HepG2 (cell line): ENCODE measurements around the gene PRSS21. TPM values are rescaled to one million over a fixed set of nuclear protein-coding genes. Genes with fewer than 3 reads are reported as not detected.

Experiments used
- ATAC-seq: fragments of 200-7000 bp; cut with Tn5 transposase; 3 replicates; pipeline ENCODE4 v1.9.1; 2020; ENCODE audit warnings: mild to moderate bottlenecking, moderate library complexity
- BruUV-seq: library from RNA; stranded (reverse); fragments of 400-500 nt; replicated peaks from 2 replicates; lab custom pipeline; 2021; lab: Mats Ljungman, UMichigan
- CTCF ChIA-PET: fragments of 300-600 bp; formaldehyde crosslinking; extraction: SDS; loops from one replicate; lab custom pipeline; 2021; ENCODE audit warnings: low total read pairs, inconsistent platforms, low intra/inter-chr PET ratio; lab: Yijun Ruan, JAX
- POLR2A ChIA-PET: fragments of 350-600 bp; sonication (Branson Sonifier 250); formaldehyde crosslinking; loops from one replicate; lab custom pipeline; 2020; ENCODE audit warnings: antibody characterized with exemption, inconsistent platforms; lab: Yijun Ruan, JAX
- DNase-seq: peaks from one replicate; pipeline ENCODE4 v3.0.0-alpha.2; 2015; ENCODE audit warnings: low spot score
- FAIRE-seq: peaks from 3 replicates; lab custom pipeline; 2011; peaks lifted over from hg19 to GRCh38; lab: Jason Lieb, UNC
- H2AFZ ChIP-seq: one replicate; pipeline ENCODE4 v1.6.1; 2011; ENCODE audit warnings: low read length, inconsistent platforms
- H3K27ac ChIP-seq: fragments of 300-600 bp; 3 replicates; pipeline ENCODE4 v1.8.0; 2011; ENCODE audit warnings: mixed run types, mild to moderate bottlenecking, mixed read lengths, low read length, inconsistent platforms; ENCODE audit not compliant: insufficient read depth; ENCODE audit errors: extremely low read length
- H3K27me3 ChIP-seq, 2 experiments: fragments of 200-600 bp in 1 of 2; 2 replicates in 1 of 2; 3 replicates in 1 of 2; pipeline versions ENCODE4 v1.6.0 to v1.8.0; 2011; ENCODE audit warnings: low read length in 2 of 2, mild to moderate bottlenecking in 2 of 2, moderate library complexity in 2 of 2, inconsistent platforms in 1 of 2; ENCODE audit not compliant: insufficient read depth in 2 of 2, control insufficient read depth in 1 of 2
- H3K36me3 ChIP-seq, 2 experiments: fragments of 200-600 bp in 1 of 2; replicated peaks in 1 of 2; 2 replicates in 1 of 2; 3 replicates in 1 of 2; pipeline versions ENCODE4 v1.5.1 to v1.8.0; 2011; ENCODE audit warnings: low read length in 2 of 2, inconsistent platforms in 1 of 2; ENCODE audit not compliant: insufficient read depth in 2 of 2, control insufficient read depth in 1 of 2
- H3K4me1 ChIP-seq: 2 replicates; pipeline ENCODE4 v1.5.1; 2012; ENCODE audit warnings: low read length, inconsistent platforms; ENCODE audit not compliant: insufficient read depth
- H3K4me2 ChIP-seq: 2 replicates; pipeline ENCODE4 v1.6.0; 2011; ENCODE audit warnings: low read depth, low read length, inconsistent platforms
- H3K4me3 ChIP-seq, 3 experiments: fragments of 200-600 bp in 1 of 3; sonication (generic), shearing (Covaris generic) in 1 of 3; replicated peaks in 1 of 3; 2 replicates each; pipeline ENCODE4 v1.5.1; 2011 to 2016; ENCODE audit warnings: low read length in 3 of 3, inconsistent platforms in 2 of 3, low read depth in 2 of 3, mild to moderate bottlenecking in 2 of 3, control low read depth in 1 of 3, mixed read lengths in 1 of 3; ENCODE audit not compliant: insufficient read depth in 1 of 3
- H3K79me2 ChIP-seq: one replicate; pipeline ENCODE4 v1.6.1; 2011; ENCODE audit warnings: low read length, inconsistent platforms; ENCODE audit not compliant: insufficient read depth
- H3K9ac ChIP-seq: 2 replicates; pipeline ENCODE4 v1.6.0; 2011; ENCODE audit warnings: mild to moderate bottlenecking, low read depth, low read length, inconsistent platforms; ENCODE audit not compliant: insufficient read depth
- H3K9me3 ChIP-seq: 2 replicates; pipeline ENCODE4 v1.5.1; 2012; ENCODE audit warnings: mild to moderate bottlenecking, low read length
- H4K20me1 ChIP-seq: 2 replicates; pipeline ENCODE4 v1.6.0; 2011; ENCODE audit warnings: inconsistent platforms, mild to moderate bottlenecking, low read length, moderate library complexity; ENCODE audit not compliant: insufficient read depth
- IKZF4 ChIP-seq: sonication (generic); formaldehyde crosslinking; IDR thresholded peaks from 2 replicates; pipeline ENCODE4 v1.5.1; 2020; ENCODE audit warnings: borderline replicate concordance, mild to moderate bottlenecking, low read depth, missing genetic modification reagents; ENCODE audit errors: not compliant biosample characterization
- POLR2AphosphoS5 ChIP-seq: IDR thresholded peaks from 2 replicates; pipeline ENCODE4 v1.6.1; 2012; ENCODE audit warnings: low read depth, low read length
- SALL1 ChIP-seq: sonication (generic); formaldehyde crosslinking; IDR thresholded peaks from 2 replicates; pipeline ENCODE4 v1.8.0; 2022; ENCODE audit warnings: mild to moderate bottlenecking, missing genetic modification reagents
- THYN1 ChIP-seq: sonication (generic); formaldehyde crosslinking; IDR thresholded peaks from 2 replicates; pipeline ENCODE4 v1.8.1; 2023; ENCODE audit warnings: low read depth, mild to moderate bottlenecking, moderate library complexity, missing genetic modification reagents, borderline replicate concordance
- ZNF577 ChIP-seq: sonication (generic); formaldehyde crosslinking; IDR thresholded peaks from 2 replicates; pipeline ENCODE4 v1.4.0; 2020; ENCODE audit warnings: mild to moderate bottlenecking, low read depth, missing genetic modification reagents, borderline replicate concordance
- WGBS: methylation state at CpG from one replicate; pipeline ENCODE4 v1.1.6; 2017; ENCODE audit warnings: low lambda C conversion rate; 5-methylcytosine and 5-hydroxymethylcytosine counted together
- in situ Hi-C: cut with HindIII; loops from 2 replicates; pipeline ENCODE4 v1.10.0; 2017; ENCODE audit warnings: low pct_unique_long_range_greater_than_20kb; ENCODE audit not compliant: extremely low pct_ligation_motif_present
- intact Hi-C: fragments of 100-400 bp; cut with micrococcal nuclease; formaldehyde crosslinking; loops from one replicate; pipeline ENCODE4 v1.10.0; 2022; ENCODE audit not compliant: unreplicated experiment
- polyA plus RNA-seq, 8 experiments: library from polyadenylated mRNA; depleted of rRNA in 3 of 8; stranded (reverse) in 7 of 8; unstranded in 1 of 8; fragments of >200 nt; fragmentation: Illumina TruSeq in 4 of 8; extraction: Trizol in 4 of 8; gene quantifications; 2 replicates each; pipeline versions ENCODE4 v1.2.1 to v1.2.3, GENCODE V29; 2011 to 2016; ENCODE audit warnings: low read depth in 4 of 8, missing spikeins in 1 of 8, mixed read lengths in 1 of 8; ENCODE audit not compliant: insufficient read depth in 1 of 8
- total RNA-seq, 5 experiments: library from RNA; depleted of rRNA; stranded (reverse); fragments of >200 nt; fragmentation: Illumina TruSeq; extraction: Trizol; gene quantifications; 2 replicates each; pipeline ENCODE4 v1.2.3, GENCODE V29; 2016; ENCODE audit warnings: low read depth in 1 of 5
- TF ChIP-seq, protein P1 (sequence below): sonication (generic); formaldehyde crosslinking; IDR thresholded peaks from 2 replicates; pipeline ENCODE4 v1.5.0; 2020; ENCODE audit warnings: missing genetic modification reagents
- TF ChIP-seq, protein P2 (sequence below): sonication (generic); formaldehyde crosslinking; IDR thresholded peaks from 2 replicates; pipeline ENCODE4 v1.4.0; 2020; ENCODE audit warnings: missing genetic modification reagents

Gene PRSS21
- total and polyA plus RNA-seq, 2 of the 13 experiments (the other 11 are each of a cell fraction or from before 2014, with no cell fraction given), result not detected

GRCh38 chr16:2834968-2835367 is 17.9 kb downstream of the PRSS21 start:
- TF ChIP-seq IKZF4 (CRISPR knock-in tag) (no peak), ZNF577 (CRISPR knock-in tag) (no peak), THYN1 (CRISPR knock-in tag) (no peak), SALL1 (no peak), POLR2AphosphoS5 (no peak)
- TF ChIP-seq, protein P1, sequence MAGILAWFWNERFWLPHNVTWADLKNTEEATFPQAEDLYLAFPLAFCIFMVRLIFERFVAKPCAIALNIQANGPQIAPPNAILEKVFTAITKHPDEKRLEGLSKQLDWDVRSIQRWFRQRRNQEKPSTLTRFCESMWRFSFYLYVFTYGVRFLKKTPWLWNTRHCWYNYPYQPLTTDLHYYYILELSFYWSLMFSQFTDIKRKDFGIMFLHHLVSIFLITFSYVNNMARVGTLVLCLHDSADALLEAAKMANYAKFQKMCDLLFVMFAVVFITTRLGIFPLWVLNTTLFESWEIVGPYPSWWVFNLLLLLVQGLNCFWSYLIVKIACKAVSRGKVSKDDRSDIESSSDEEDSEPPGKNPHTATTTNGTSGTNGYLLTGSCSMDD (CRISPR knock-in tag), result no peak
- TF ChIP-seq, protein P2, sequence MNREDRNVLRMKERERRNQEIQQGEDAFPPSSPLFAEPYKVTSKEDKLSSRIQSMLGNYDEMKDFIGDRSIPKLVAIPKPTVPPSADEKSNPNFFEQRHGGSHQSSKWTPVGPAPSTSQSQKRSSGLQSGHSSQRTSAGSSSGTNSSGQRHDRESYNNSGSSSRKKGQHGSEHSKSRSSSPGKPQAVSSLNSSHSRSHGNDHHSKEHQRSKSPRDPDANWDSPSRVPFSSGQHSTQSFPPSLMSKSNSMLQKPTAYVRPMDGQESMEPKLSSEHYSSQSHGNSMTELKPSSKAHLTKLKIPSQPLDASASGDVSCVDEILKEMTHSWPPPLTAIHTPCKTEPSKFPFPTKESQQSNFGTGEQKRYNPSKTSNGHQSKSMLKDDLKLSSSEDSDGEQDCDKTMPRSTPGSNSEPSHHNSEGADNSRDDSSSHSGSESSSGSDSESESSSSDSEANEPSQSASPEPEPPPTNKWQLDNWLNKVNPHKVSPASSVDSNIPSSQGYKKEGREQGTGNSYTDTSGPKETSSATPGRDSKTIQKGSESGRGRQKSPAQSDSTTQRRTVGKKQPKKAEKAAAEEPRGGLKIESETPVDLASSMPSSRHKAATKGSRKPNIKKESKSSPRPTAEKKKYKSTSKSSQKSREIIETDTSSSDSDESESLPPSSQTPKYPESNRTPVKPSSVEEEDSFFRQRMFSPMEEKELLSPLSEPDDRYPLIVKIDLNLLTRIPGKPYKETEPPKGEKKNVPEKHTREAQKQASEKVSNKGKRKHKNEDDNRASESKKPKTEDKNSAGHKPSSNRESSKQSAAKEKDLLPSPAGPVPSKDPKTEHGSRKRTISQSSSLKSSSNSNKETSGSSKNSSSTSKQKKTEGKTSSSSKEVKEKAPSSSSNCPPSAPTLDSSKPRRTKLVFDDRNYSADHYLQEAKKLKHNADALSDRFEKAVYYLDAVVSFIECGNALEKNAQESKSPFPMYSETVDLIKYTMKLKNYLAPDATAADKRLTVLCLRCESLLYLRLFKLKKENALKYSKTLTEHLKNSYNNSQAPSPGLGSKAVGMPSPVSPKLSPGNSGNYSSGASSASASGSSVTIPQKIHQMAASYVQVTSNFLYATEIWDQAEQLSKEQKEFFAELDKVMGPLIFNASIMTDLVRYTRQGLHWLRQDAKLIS (CRISPR knock-in tag), result no peak
- Histone ChIP-seq H3K36me3 (no peaks in the 10 kb centered on the region), H2AFZ (no peak overlapping the region), H3K4me1 (peaks cover 53% of the 10 kb centered on the region), H3K27ac (no peak overlapping the region), H4K20me1 (no peaks in the 10 kb centered on the region), H3K4me3 (no peak overlapping the region), H3K27me3 (peaks cover 2 to 18% of the 10 kb centered on the region in 2 experiments; a peak in 4 of 5 replicates), H3K9ac (no peak overlapping the region), H3K4me2 (no peak overlapping the region), H3K79me2 (no peaks in the 10 kb centered on the region), H3K9me3 (no peaks in the 10 kb centered on the region)
- CTCF ChIA-PET, result no interaction called here
- intact Hi-C loops (no loop called here), in situ Hi-C loops (loop anchor here (5.0 kb wide), 2 partner anchors 37 to 77 kb away; partner anchors contain the start of gene FLYWCH1)
- DNase-seq (no peak), ATAC-seq (no peak), FAIRE-seq (no peak)
- POLR2A ChIA-PET, result no interaction called here
- WGBS, result 73% methylated on average over 3 of the region's 3 CpGs
- BruUV-seq, result no TSS peak
